HG02973 (cell line): Measurements from ENCODE around the gene LSR.

ENCODE experiments used
- ATAC-seq: cut with Tn5 transposase; IDR thresholded peaks from one replicate; pipeline ENCODE4 v1.9.1; 2021; ENCODE audit warnings: moderate library complexity; ENCODE audit not compliant: unreplicated experiment

LSR gene

GRCh38 chr19:35266520-35267352, 17.9 kb downstream of the LSR start:
- ATAC-seq, result no peak

GRCh38 chr19:35267353-35267817, 18.6 kb downstream of the LSR start:
- ATAC-seq, result no peak

- ATAC-seq, result peak; percentile 48
Measured at GRCh38 chr19:35267818-35268535, 19.2 kb downstream of the LSR start.

GRCh38 chr19:35268536-35269437, 20.0 kb downstream of the LSR start, which contains the start of gene USF2:
USF2 (plus strand) TSS chr19:35268962; CDS start chr19:35269102, 140 bp downstream.
- ATAC-seq, result peak; percentile 11

GRCh38 chr19:35269438-35270117, 20.8 kb downstream of the LSR start:
- peak; percentile 48 for ATAC-seq

- no peak for ATAC-seq
Measured at GRCh38 chr19:35270381-35270811, 21.6 kb downstream of the LSR start.

GRCh38 chr19:35271546-35271945, 22.7 kb downstream of the LSR start:
- no peak for ATAC-seq

- ATAC-seq, result no peak
Measured at GRCh38 chr19:35272122-35272719, 23.4 kb downstream of the LSR start.

- no peak for ATAC-seq
Measured at GRCh38 chr19:35272954-35273649, 24.3 kb downstream of the LSR start.

- ATAC-seq, result no peak
Measured at GRCh38 chr19:35273686-35274259, 25.0 kb downstream of the LSR start.

- ATAC-seq, result no peak
Measured at GRCh38 chr19:35274323-35274722, 25.5 kb downstream of the LSR start.

GRCh38 chr19:35276706-35277281, 28.0 kb downstream of the LSR start:
- no peak for ATAC-seq

- ATAC-seq, result no peak
Measured at GRCh38 chr19:35278578-35279284, 29.9 kb downstream of the LSR start.

GRCh38 chr19:35279374-35279773, 30.6 kb downstream of the LSR start:
- no peak for ATAC-seq

- ATAC-seq, result no peak
Measured at GRCh38 chr19:35279985-35280821, 31.4 kb downstream of the LSR start.

- ATAC-seq, result no peak
Measured at GRCh38 chr19:35281303-35281702, 32.5 kb downstream of the LSR start.
